Suprapubic skin (tissue), 4 donors: ENCODE measurements around the gene AEBP1. TPM values are rescaled to one million over a fixed set of nuclear protein-coding genes. Genes with fewer than 3 reads are reported as not detected.

Experiments
- DNase-seq, 2 donors: peaks; one replicate each; pipeline ENCODE4 v3.0.0-alpha.2; 2019; ENCODE audit warnings: low spot score in 2 of 2
- H3K27ac ChIP-seq: fragments of 200-600 bp; sonication (generic); one replicate; pipeline ENCODE4 v1.5.1; 2019
- H3K27me3 ChIP-seq: fragments of 200-600 bp; sonication (generic); one replicate; pipeline ENCODE4 v1.5.1; 2019
- H3K36me3 ChIP-seq: fragments of 200-600 bp; sonication (generic); one replicate; pipeline ENCODE4 v1.5.1; 2019
- H3K4me1 ChIP-seq: fragments of 200-600 bp; sonication (generic); one replicate; pipeline ENCODE4 v1.5.1; 2019
- H3K4me3 ChIP-seq: fragments of 200-600 bp; sonication (generic); one replicate; pipeline ENCODE4 v1.5.1; 2019; ENCODE audit warnings: mild to moderate bottlenecking
- H3K9me3 ChIP-seq: fragments of 200-600 bp; sonication (generic); one replicate; pipeline ENCODE4 v1.5.1; 2019
- EP300 ChIP-seq: sonication (generic); formaldehyde crosslinking; IDR thresholded peaks from one replicate; pipeline ENCODE4 v1.6.1; 2017; ENCODE audit warnings: antibody characterized with exemption
- POLR2A ChIP-seq, 2 donors: fragments of 450-650 bp; IDR thresholded peaks; one replicate each; pipeline ENCODE4 v1.6.1; 2017; ENCODE audit warnings: antibody characterized with exemption in 2 of 2, mild to moderate bottlenecking in 2 of 2, moderate library complexity in 2 of 2
- POLR2AphosphoS5 ChIP-seq, 3 donors: sonication (generic); formaldehyde crosslinking; IDR thresholded peaks; one replicate each; pipeline ENCODE4 v1.6.1; 2017; ENCODE audit warnings: antibody characterized with exemption in 3 of 3
- WGBS: methylation state at CpG from one replicate; pipeline ENCODE4 v1.1.5; 2018; 5-methylcytosine and 5-hydroxymethylcytosine counted together
- total RNA-seq, 4 donors: library from RNA; depleted of rRNA; stranded (reverse); fragments of >200 nt; gene quantifications; one replicate each; pipeline ENCODE4 v1.1.0, GENCODE V29; 2016
- TF ChIP-seq, protein P1 (sequence below), 2 donors: fragments of 200-600 bp in 1 of 2; fragments of 450-650 bp in 1 of 2; sonication (generic) in 1 of 2; IDR thresholded peaks; one replicate each; pipeline ENCODE4 v1.5.1; 2016 to 2019; ENCODE audit warnings: antibody characterized with exemption in 2 of 2, mild to moderate bottlenecking in 1 of 2, moderate library complexity in 1 of 2

The AEBP1 gene
- total RNA-seq, 4 donors from 2014 or later: 24.3 to 74.0 (median 43.3) TPM

GRCh38 chr7:44145969-44146911 is 42.1 kb downstream of the AEBP1 start:
- Histone ChIP-seq H3K27me3 (no peaks in the 10 kb centered on the region), H3K4me3 (peak overlapping the region; percentile 45), H3K4me1 (peaks cover 15% of the 10 kb centered on the region), H3K27ac (no peak overlapping the region), H3K36me3 (no peaks in the 10 kb centered on the region), H3K9me3 (no peaks in the 10 kb centered on the region)
- TF ChIP-seq, protein P1, sequence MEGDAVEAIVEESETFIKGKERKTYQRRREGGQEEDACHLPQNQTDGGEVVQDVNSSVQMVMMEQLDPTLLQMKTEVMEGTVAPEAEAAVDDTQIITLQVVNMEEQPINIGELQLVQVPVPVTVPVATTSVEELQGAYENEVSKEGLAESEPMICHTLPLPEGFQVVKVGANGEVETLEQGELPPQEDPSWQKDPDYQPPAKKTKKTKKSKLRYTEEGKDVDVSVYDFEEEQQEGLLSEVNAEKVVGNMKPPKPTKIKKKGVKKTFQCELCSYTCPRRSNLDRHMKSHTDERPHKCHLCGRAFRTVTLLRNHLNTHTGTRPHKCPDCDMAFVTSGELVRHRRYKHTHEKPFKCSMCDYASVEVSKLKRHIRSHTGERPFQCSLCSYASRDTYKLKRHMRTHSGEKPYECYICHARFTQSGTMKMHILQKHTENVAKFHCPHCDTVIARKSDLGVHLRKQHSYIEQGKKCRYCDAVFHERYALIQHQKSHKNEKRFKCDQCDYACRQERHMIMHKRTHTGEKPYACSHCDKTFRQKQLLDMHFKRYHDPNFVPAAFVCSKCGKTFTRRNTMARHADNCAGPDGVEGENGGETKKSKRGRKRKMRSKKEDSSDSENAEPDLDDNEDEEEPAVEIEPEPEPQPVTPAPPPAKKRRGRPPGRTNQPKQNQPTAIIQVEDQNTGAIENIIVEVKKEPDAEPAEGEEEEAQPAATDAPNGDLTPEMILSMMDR (IDR thresholded peaks at IDR 0.05): no peak
- no peak for TF ChIP-seq POLR2AphosphoS5 (IDR thresholded peaks at IDR 0.05)
- no peak for TF ChIP-seq EP300
- TF ChIP-seq POLR2A (IDR thresholded peaks at IDR 0.05): no peak
- DNase-seq: peak; percentile 85 to 92
- 18% methylated on average over 35 of the region's 65 CpGs for WGBS

- no peaks in the 10 kb centered on the region for H3K27me3 ChIP-seq
- DNase-seq: peak in 1 of 2 donors; percentile 73
- no peak overlapping the region for H3K27ac ChIP-seq
- H3K4me3 ChIP-seq: no peak overlapping the region
- 90% methylated on average over 28 of the region's 33 CpGs for WGBS
- no peaks in the 10 kb centered on the region for H3K36me3 ChIP-seq
- H3K9me3 ChIP-seq: no peaks in the 10 kb centered on the region
- H3K4me1 ChIP-seq: peaks cover 15% of the 10 kb centered on the region
- no peak for TF ChIP-seq EP300
- TF ChIP-seq, protein P1 (IDR thresholded peaks at IDR 0.05): no peak
Observed at GRCh38 chr7:44147026-44147991, 43.2 kb downstream of the AEBP1 start.

GRCh38 chr7:44148166-44148565 is 44.0 kb downstream of the AEBP1 start:
- WGBS: 96% methylated on average over 2 of the region's 2 CpGs
- no peak overlapping the region for H3K27ac ChIP-seq
- H3K4me1 ChIP-seq: peaks cover 15% of the 10 kb centered on the region
- no peaks in the 10 kb centered on the region for H3K36me3 ChIP-seq
- TF ChIP-seq, protein P1 (IDR thresholded peaks at IDR 0.05): no peak
- TF ChIP-seq POLR2AphosphoS5 (IDR thresholded peaks at IDR 0.05): no peak
- TF ChIP-seq POLR2A (IDR thresholded peaks at IDR 0.05): no peak
- no peak for TF ChIP-seq EP300
- peak in 1 of 2 donors; percentile 32 for DNase-seq
- H3K4me3 ChIP-seq: no peak overlapping the region
- no peaks in the 10 kb centered on the region for H3K9me3 ChIP-seq
- H3K27me3 ChIP-seq: no peaks in the 10 kb centered on the region

GRCh38 chr7:44148961-44149536 is 44.9 kb downstream of the AEBP1 start:
- TF ChIP-seq POLR2AphosphoS5 (IDR thresholded peaks at IDR 0.05) (no peak), EP300 (no peak), POLR2A (IDR thresholded peaks at IDR 0.05) (no peak)
- TF ChIP-seq, protein P1 (IDR thresholded peaks at IDR 0.05): no peak
- DNase-seq: peak in 1 of 2 donors; percentile 29
- WGBS: 85% methylated on average over 9 of the region's 9 CpGs
- H3K27ac ChIP-seq: no peak overlapping the region
- no peaks in the 10 kb centered on the region for H3K27me3 ChIP-seq
- H3K4me1 ChIP-seq: peaks cover 15% of the 10 kb centered on the region
- H3K4me3 ChIP-seq: no peak overlapping the region
- no peaks in the 10 kb centered on the region for H3K36me3 ChIP-seq
- no peaks in the 10 kb centered on the region for H3K9me3 ChIP-seq
